K562 (cell line): ENCODE results near the gene GCNA. TPM values are rescaled to one million over a fixed set of nuclear protein-coding genes. Genes with fewer than 3 reads are reported as not detected.

Experiments
- AFF4 ChIP-seq: sonication (generic); formaldehyde crosslinking; IDR thresholded peaks from 2 replicates; pipeline ENCODE4 v1.8.0; 2023; ENCODE audit warnings: mild to moderate bottlenecking, missing genetic modification reagents
- CBFB ChIP-seq: sonication (generic); formaldehyde crosslinking; IDR thresholded peaks from 2 replicates; pipeline ENCODE4 v1.4.0; 2020; ENCODE audit warnings: mild to moderate bottlenecking, missing genetic modification reagents
- COPS2 ChIP-seq: fragments of 450-650 bp; conservative IDR thresholded peaks from 2 replicates; pipeline ENCODE4 v1.6.1; 2016; ENCODE audit warnings: mild to moderate bottlenecking, moderate library complexity
- CREB1 ChIP-seq, 2 experiments: sonication (generic) in 1 of 2; formaldehyde crosslinking in 1 of 2; IDR thresholded peaks; 2 replicates each; pipeline versions ENCODE4 v1.6.1 to v1.8.0; 2012 to 2022; ENCODE audit warnings: inconsistent platforms in 1 of 2, mild to moderate bottlenecking in 1 of 2, missing genetic modification reagents in 1 of 2, moderate library complexity in 1 of 2
- E2F8 ChIP-seq: fragments of 450-650 bp; IDR thresholded peaks from 2 replicates; pipeline ENCODE4 v1.7.1; 2018; ENCODE audit warnings: mild to moderate bottlenecking, low read depth; ENCODE audit not compliant: partially characterized antibody
- GATA2 ChIP-seq: sonication (generic); formaldehyde crosslinking; IDR thresholded peaks from 2 replicates; pipeline ENCODE4 v1.4.0; 2020; ENCODE audit warnings: mild to moderate bottlenecking, missing genetic modification reagents
- JUN ChIP-seq, 2 experiments: sonication (generic) in 1 of 2; formaldehyde crosslinking in 1 of 2; IDR thresholded peaks; 2 replicates each; pipeline versions ENCODE4 v1.6.1 to v1.8.0; 2012 to 2022; ENCODE audit warnings: borderline replicate concordance in 2 of 2, mild to moderate bottlenecking in 2 of 2, improper control_type of control experiment in 1 of 2, low read depth in 1 of 2, low read length in 1 of 2, missing genetic modification reagents in 1 of 2
- LARP7 ChIP-seq: fragments of 450-650 bp; IDR thresholded peaks from 2 replicates; pipeline ENCODE4 v1.6.1; 2016
- RB1 ChIP-seq: fragments of 450-650 bp; IDR thresholded peaks from 2 replicates; pipeline ENCODE4 v1.6.1; 2017; ENCODE audit warnings: low read depth, mild to moderate bottlenecking
- SRSF9 ChIP-seq: fragments of 200-400 bp; formaldehyde crosslinking; IDR thresholded peaks from 2 replicates; pipeline ENCODE4 v1.6.1; 2017; ENCODE audit warnings: low read depth, low read length, borderline replicate concordance
- TGIF2 ChIP-seq: sonication (generic); formaldehyde crosslinking; IDR thresholded peaks from 2 replicates; pipeline ENCODE4 v1.8.1; 2022; ENCODE audit warnings: mild to moderate bottlenecking, missing genetic modification reagents, moderate library complexity
- ZBTB5 ChIP-seq: fragments of 450-650 bp; IDR thresholded peaks from 2 replicates; pipeline ENCODE4 v1.6.1; 2017; ENCODE audit warnings: antibody characterized with exemption
- ZKSCAN1 ChIP-seq: fragments of 150-350 bp; IDR thresholded peaks from 2 replicates; pipeline ENCODE4 v1.6.1; 2016; ENCODE audit warnings: low read depth, low read length
- ZNF134 ChIP-seq: fragments of 250-450 bp; sonication (Bioruptor Pico); conservative IDR thresholded peaks from 2 replicates; pipeline ENCODE4 v1.4.0; 2020
- ZNF507 ChIP-seq: conservative IDR thresholded peaks from 2 replicates; pipeline ENCODE4 v1.6.1; 2017; ENCODE audit warnings: missing genetic modification characterization, missing compliant biosample characterization
- ZNF740 ChIP-seq, 3 experiments: fragments of 200-800 bp in 1 of 3; sonication (Bioruptor generic) in 1 of 3; sonication (generic) in 1 of 3; formaldehyde crosslinking in 1 of 3; IDR thresholded peaks; 2 replicates each; pipeline versions ENCODE4 v1.6.1 to v1.8.0; 2016 to 2022; ENCODE audit warnings: mild to moderate bottlenecking in 2 of 3, missing compliant biosample characterization in 2 of 3, missing genetic modification characterization in 2 of 3, missing genetic modification reagents in 1 of 3
- polyA plus RNA-seq, 8 experiments: library from polyadenylated mRNA; depleted of rRNA in 4 of 8; stranded (reverse) in 5 of 8; unstranded in 3 of 8; fragments of >200 nt; fragmentation: Nextera tagmentation in 2 of 8; fragmentation: Illumina TruSeq in 1 of 8; extraction: Ambion mirVana in 2 of 8; extraction: Trizol in 1 of 8; gene quantifications; 2 replicates each; pipeline versions ENCODE4 v1.2.1 to v1.2.3, GENCODE V29; 2011 to 2014; ENCODE audit warnings: inconsistent platforms in 1 of 8, missing spikeins in 1 of 8
- total RNA-seq, 7 experiments: library from RNA; depleted of rRNA in 6 of 7; stranded (reverse); fragments of >200 nt in 6 of 7; fragmentation: Illumina TruSeq in 2 of 7; extraction: Trizol in 2 of 7; gene quantifications; 2 replicates each; pipeline versions ENCODE4 v1.2.1 to v1.2.3, GENCODE V29; 2011 to 2021; ENCODE audit warnings: low replicate concordance in 1 of 7

The GCNA gene
- total and polyA plus RNA-seq, 9 of the 15 experiments (the other 6 are each of a cell fraction or from before 2014, with no cell fraction given), result 0.27 to 1.5 (median 0.86) TPM

GRCh38 chrX:71532753-71533425 is 45.3 kb upstream of the GCNA start, which contains the start of gene OGT (continued):
- no peak for TF ChIP-seq ZNF507 (tag)
- TF ChIP-seq ZKSCAN1, result peak; percentile 70; the same call in 1 of the 2 replicates
- no peak for TF ChIP-seq TGIF2 (CRISPR knock-in tag)
- peak; percentile 88 for TF ChIP-seq AFF4 (CRISPR knock-in tag)
- peak; percentile 81; the same call in 1 of the 2 replicates for TF ChIP-seq RB1
- TF ChIP-seq GATA2 (CRISPR knock-in tag), result no peak
- no peak for TF ChIP-seq ZNF134 (CRISPR knock-in tag)
- TF ChIP-seq CREB1 (IDR thresholded peaks at IDR 0.05), result peak; percentile 68
- TF ChIP-seq CREB1 (CRISPR knock-in tag; IDR thresholded peaks at IDR 0.05), result peak; percentile 66
- TF ChIP-seq SRSF9, result no peak
- no peak for TF ChIP-seq LARP7
- no peak for TF ChIP-seq COPS2
- TF ChIP-seq JUN (IDR thresholded peaks at IDR 0.05; ENCODE audit: borderline replicate concordance, low read depth, low read length), result peak; percentile 69; the same call in 1 of the 2 replicates
- TF ChIP-seq JUN (CRISPR knock-in tag; IDR thresholded peaks at IDR 0.05; ENCODE audit: borderline replicate concordance), result no peak
- peak; percentile 35 for TF ChIP-seq E2F8
- no peak for TF ChIP-seq ZNF740 (CRISPR knock-in tag; IDR thresholded peaks at IDR 0.05)
- no peak for TF ChIP-seq ZNF740 (tag; IDR thresholded peaks at IDR 0.05)
- peak; percentile 51; the same call in 1 of the 2 replicates for TF ChIP-seq CBFB (CRISPR knock-in tag)
- no peak for TF ChIP-seq ZBTB5
